GM04504 (cell line): ENCODE data around the gene AANAT.
A peak's percentile ranks its signal among the peaks of the same experiment; 100 is the strongest.
"Not testable (repeated sequence)": the region's sequence is repeated elsewhere in the genome, so short reads cannot be mapped to it uniquely, and the experiment has no call there.

Experiments
- DNase-seq: peaks from one replicate; pipeline ENCODE4 v3.0.0-alpha.2; 2012; ENCODE audit warnings: low read depth

Gene AANAT

DNA sequence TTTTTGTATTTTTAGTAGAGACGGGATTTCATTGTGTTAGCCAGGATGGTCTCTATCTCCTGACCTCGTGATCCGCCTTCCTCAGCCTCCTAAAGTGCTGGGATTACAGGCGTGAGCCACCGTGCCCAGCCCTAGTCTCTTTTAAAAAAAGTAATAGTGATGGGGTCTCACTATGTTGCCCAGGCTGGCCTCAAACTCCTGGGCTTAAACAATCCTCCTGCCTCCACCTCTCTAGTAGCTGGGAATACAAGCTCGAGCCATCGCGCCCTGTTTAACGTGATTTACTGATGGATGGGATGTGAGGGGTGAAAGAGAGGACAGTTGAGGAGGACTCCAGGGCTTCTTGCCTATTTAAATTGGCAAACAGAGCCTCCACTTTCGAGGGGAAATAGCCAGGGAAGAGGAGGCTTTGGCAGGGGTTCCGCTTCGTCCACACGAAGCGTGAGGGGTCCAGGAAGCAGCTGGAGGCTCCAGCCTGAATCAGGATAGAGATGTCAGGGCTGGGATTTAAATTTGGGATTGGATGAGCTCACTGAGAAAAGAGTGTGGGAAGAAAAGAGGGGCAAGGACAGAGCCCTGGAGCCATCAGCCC, 41.2 kb downstream of the AANAT start:
- not testable (repeated sequence) for DNase-seq

DNA sequence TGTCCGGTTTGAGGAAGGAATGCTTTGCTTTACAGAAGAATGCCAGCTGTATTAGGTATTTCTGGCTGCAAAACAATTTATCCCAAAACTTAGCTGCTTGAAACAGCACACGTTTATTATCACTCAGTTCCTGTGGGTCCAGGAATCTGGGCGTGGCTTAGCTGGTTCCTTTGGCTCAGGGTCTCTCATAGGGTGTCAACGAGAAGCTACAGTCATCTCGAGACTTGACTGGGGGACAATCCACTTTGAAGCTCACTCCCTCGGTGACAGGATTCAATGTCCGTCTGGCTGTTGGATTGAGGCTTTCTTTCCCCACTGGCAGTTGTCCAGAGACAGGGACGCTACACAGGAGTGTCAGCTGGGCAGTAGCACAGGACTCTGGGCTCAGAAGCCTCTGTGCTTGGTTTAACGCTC, 43.4 kb downstream of the AANAT start:
- no peak for DNase-seq

DNA sequence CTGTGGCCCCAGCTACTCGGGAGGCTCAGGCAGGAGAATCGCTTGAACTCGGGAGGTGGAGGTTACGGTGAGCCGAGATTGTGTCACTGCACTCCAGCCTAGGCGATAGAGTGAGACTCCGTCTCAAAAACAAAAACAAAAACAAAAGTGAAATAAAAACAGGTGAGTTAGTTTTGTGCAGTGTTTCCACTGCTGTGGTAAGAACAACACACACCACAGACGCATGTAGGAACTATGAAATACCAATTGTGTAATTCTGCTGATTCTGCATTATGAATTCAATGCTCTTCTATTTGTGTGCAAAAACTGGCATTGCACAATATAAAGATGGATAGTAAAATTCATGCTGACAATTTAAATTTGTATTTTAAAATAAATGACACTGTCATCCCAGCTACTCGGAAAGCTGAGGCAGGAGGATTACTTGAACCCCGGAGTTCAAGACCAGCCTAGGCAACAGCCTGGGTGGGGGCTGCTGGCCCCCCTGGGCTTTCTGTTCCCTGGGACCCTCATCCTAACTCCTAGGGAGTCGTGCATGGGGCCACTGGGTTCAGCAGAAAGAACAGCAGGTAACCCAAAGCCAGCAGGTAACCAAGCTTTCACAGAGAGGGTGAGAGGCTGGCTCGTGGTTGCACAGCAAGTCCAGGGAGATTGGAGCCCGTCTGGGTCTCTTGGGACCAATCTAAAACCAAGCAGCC, 44.4 kb downstream of the AANAT start:
- no peak for DNase-seq

DNA sequence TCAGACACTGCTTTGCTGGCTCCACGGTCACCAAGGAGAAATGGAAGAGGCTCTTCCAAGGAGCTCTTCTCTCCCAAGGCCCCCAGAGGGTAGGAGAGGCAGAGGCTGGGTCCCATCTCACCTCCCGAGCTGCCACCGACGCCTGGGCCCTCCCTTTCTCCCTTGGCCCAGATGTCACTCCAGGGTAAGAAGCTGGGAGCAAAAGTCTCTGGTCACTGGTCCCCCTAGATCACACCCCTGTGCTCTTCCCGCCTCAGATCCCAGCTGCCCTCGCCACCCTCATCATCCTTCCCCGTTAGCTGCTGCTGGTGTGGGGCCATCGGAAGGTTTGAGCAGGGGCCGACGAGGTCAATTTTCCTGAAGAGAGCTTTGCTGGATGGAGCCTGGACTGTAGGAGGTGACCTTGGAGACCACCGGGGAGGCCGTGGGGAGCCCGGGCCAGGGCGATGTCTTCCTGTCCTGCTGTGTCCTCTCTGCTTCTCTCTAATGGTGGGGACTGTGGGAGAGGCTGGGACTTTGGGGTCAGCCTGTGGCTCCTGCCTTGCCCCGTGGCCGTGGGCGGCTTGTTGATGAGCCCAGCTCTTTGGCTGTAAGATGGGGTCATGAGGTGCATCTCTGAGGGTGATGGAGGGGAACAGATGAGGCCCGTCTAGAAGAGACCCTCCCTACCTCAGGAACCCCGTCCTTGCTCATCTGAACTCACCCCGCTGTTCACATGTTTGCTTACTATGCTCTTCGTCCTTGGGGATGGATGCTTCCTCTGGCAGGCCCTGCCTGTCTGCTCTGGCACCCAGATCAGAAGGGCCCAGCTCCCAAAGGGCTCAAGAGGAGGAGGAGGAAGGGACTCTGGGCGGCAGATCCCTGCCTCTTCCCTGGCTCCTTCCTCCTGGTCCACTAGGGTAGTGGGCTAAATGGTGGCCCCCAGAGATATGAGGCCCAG, 45.2 kb downstream of the AANAT start:
- DNase-seq, result no peak

DNA sequence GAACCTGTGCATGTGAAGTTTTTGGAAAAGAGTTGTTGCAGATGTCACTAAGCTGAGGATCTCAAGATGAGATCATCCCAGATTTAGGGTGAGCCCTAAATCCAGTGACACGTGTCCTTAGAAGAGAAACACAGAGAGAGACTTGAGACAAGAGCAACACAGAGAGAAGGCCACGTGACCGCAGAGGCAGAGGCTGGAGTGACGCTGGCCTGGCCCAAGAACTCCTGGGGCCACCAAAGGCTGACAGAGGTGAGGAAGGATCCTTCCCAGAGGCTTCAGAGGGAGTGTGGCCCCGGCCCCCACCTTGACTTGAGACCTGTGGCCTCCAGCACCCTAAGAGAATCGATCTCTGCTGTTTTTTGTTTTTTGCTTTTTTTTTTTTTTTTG, 45.9 kb downstream of the AANAT start:
- no peak for DNase-seq

DNA sequence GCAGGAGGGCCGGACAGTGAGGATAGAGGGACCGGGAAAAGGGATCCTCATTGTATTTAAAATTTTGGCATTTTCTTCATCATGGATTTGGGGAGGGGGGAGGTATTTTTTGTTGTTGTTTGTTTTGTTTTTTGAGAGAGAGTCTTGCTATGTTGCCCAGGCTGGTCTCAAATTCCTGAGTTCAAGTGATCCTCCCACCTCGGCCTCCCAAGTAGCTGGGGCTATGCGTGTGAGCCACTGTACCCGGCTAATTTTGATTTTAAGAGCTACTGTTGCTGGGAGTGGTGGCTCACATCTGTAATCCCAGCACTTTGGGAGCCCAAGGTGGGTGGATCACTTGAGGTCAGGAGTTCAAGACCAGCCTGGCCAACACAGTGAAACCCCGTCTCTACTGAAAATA, 47.0 kb downstream of the AANAT start:
- DNase-seq, result not testable (repeated sequence)

DNA sequence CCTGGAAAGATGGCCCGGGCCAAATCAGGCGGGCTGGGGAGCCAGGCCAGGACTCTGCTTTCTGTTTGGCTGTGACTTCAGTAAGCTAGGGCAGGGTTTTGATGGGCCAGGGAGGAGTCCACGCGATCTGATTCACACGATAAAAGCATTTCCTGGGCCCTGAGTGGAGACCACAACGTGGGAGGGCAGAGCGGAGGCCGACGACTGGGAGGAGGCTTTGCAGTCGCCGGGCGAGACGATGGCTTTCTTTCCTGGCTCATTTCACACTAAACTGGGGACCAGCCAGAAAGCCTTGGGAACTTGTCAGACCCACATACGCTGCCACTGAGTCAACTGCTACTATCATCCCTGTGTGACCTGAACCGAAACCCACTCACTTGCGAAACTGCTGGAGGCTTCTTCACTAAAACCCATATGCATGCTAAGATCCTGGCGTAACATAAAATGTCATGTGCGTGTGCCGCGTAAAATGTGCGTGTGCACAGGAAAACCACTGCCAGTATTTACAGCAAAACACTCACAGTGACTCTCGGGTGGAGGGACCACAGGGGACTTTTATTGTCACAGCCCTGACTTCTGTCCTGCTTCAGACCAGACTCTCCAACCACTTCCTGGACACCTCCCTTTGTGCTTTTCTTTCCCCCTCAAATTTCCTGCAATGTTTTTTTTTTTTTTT, 48.0 kb downstream of the AANAT start:
- DNase-seq, result peak; percentile 98

DNA sequence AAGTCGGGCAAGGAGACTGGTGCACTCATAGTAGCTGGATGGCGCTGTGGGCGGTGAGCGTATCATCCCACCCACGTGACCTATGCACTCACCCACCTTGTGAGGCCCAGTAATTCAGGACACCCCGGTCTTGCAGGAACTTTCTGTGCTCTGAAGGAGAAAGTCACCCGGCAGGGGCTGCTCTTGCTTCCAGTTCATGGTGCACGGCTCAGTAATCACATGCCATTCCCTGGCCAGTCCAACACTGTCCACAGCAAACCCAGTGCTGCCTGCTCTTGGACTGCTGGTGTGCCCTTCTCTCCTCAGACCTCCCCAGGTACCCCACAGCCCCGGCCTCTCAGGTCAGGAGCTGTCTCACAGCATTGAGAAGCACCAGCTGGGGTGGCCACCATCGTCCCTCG, 50.2 kb downstream of the AANAT start:
- DNase-seq, result no peak

DNA sequence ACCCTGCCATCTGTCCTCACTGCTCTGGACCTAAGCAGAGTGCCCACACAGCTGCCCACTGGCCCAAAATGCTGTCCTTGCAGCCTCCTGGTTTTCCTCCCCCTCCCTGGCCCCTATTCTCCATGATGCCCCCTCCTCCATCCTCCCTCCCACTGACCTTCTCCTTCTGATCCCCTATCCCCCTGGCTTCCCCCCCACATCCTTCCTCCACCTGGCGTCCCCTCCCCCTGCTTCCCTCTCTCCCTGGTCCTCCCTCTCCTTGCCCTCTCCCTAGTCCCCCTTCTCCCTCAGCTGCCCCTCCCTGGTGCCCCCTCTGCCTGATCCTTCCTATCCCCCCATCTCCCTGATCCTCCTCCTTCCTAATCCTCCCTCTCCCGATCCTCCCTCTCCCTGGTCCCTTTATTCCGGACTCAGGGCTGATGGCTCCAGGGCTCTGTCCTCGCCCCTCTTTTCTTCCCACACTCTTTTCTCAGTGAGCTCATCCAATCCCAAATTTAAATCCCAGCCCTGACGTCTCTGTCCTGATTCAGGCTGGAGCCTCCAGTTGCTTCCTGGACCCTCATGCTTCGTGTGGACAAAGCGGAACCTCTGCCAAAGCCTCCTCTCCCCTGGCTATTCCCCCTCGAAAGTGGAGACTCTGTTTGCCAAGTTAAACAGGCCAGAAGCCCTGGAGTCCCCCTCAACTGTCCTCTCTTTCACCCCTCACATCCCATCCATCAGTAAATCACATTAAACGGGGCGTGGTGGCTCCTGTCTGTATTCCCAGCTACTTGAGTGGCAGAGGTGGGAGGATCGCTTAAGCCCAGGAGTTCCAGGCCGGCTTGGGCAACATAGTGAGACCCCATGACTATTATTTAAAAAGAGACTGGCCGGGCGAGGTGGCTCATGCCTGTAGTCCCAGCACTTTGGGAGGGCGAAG, 51.9 kb downstream of the AANAT start:
- DNase-seq, result no peak
